NCI-H2196 (cell line): ENCODE measurements around the gene GAS7.

Experiments used
- DNase-seq: peaks from one replicate; lab custom pipeline; 2025; ENCODE audit not compliant: unreplicated experiment; lab: John Stamatoyannopoulos, UW

Gene GAS7

DNA sequence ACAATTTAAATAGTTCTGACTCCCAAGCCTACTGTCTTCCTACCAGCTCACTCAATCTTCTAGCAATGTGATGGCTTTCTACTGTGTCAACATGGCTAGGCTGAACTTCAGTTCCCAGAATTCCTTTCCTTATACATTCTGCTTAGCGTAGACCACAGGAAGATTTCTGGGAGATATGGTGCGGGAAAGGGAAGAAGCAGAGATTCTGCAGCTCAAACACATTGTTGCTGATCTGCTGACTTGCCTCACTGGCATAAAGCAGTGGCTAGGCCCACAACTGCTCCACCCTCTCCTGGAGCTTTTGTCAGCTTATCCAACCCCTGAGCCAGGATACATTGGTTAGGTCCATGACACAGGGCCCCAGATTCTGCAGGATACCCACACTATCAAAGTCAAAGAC, 58.8 kb downstream of the GAS7 start:
- DNase-seq, result no peak

DNA sequence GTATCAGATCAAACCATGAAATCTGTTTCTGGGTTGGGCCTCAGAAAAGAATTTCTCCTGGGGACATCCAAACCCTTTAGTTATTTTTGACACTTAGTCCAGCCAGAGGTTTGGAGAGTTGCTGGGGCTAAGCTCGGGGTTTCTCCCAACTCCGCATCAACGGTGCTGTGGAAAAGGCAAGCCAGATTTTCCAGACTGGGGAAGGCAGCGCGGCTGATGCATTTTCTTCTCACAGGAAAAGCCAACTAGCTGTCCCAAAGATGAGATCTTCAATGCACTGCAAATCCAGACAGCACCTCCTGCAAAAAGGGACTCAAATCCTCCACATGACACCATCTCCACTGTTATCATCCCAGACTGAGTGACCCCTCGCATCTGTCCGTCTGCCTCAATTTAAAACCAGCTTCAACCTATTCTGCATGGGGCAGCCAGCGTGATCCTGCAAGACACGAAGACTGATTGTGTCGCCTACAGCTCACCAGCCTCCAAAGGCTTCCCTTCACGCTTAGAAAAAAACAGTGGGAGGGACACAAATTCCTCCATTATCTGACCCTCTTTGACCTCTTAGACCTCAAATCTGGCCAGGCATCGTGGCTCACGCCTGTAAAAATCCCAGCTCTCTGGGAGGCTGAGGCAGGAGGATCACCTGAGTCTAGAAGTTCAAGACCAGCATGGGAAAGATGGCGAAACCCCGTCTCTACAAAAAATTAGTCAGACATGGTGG, 62.0 kb downstream of the GAS7 start:
- no peak for DNase-seq

DNA sequence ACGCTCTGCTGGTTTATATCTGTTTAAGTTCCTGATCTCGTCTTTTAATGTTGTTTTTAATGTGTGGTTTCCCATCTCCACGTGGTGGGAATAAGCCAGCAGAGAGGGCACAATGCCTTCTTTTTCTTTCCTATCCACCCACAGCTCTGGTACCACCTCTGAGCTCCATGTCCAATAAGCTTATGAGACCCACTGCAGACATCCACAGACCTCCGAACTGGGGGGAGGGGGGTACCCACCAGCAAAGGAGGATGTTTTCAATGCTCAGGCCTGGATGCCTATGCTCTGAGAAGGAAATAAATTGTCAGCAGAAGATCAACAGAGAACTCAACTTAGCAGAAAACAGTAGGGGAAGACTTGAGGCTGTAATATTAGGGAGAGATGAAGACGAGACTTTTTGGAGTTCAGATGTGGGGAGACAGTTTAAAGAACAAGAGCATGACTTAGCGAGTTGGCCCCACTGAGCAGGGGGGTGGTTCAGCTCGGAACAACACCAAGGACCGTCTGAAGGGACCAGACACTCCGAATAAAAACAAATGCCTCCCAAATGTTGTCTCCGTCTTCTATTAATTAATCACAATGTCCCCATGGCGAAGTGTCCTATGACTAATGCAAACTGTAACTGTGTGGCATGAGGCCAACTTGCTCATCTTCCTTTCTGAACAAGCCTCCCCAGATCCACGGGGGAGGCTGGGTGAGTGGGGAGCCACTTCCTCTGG, 62.7 kb downstream of the GAS7 start:
- no peak for DNase-seq

DNA sequence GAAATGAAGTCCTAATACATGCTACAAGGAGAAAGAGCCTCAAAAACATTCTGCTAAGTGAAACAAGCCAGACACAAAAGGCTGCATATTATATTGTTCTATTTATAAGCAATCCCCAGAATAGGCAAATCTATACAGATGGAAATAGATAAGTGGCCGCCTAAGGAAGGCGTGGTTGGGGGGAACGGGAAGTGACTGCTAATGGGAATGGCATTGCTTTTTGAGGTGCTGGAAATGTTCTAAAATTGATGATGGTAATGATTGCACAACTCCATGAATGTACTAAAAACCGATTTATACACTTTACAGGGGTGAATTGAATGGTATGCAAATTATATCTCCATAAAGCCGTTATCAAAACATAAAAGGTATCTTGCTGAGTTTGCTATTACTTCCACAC, 67.7 kb downstream of the GAS7 start:
- DNase-seq, result no peak

DNA sequence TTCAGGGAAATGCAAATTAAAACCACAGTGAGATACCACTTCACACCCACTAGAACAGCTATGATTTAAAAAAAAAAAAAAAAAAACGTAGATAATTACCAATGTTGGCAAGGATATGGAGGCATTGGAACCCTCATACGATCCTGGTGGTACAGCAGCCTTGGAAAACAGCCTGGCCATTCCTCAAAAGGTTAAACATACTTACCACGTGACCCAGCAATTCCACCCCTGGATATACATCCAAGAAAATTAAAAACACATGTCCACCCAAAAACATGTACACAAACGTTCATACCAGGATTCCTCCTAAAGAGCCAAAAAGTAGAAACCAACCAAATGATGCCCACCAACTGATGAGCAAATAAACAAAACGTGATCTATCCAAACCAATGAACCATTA, 68.1 kb downstream of the GAS7 start:
- no peak for DNase-seq

- DNase-seq, result no peak
Measured at GRCh38 chr17:10127819-10128425, 70.5 kb downstream of the GAS7 start.

DNA sequence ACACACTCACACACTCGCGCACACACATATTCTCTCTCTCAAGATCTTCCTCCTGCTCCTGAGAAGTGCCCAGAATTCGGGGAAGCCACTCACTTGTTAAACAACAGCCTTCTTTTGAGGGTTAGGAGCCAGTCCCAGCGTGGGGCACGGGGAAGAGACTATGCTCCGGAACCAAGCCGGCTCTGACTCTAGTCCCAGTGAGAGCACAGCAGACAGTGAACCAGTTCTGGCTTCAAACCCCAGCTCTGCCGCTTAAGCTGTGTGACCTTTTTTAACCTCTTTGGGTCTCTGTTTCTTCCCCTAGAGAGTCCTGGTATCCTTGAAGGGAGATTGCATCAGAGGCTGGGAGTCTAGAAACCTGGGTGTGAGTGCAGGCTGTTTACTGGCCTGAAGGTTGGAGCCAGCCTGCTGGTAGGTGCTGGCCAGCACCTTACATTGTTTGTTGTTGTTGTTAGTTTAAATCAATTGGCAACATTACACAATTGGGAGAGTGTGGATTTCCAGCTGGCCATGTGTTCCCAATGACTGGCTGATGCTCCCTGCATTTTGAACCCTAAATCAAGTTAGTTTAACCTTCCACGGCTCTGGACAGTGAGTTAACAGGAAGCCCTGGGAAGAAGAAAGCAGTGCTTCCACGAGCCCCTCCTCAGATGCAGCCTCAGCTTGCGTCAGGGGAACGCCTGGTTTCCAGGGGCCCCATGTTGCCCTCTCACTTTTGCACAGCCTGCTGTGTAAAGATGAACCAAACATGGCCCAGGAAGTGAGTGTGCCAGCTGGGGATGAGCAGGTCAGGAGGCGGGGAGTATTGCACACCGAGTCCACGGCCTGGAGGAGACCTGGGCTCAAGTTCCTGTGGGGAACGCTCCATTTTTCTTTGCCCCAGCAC, 71.5 kb downstream of the GAS7 start:
- no peak for DNase-seq

DNA sequence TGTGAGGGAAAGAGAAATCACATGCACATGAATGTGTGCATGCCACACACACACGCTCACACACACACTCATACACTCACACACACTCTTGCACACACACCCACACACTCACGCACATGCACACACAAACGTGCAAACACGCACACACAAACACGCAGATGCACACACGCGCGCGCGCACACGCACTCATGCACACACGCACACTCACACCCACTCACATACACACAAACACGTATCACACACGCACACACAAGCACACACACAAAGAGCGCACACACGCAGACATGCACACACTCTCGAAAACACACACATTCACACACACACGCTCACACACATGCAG, 72.2 kb downstream of the GAS7 start:
- DNase-seq, result no peak

GRCh38 chr17:10125531-10126275, 72.7 kb downstream of the GAS7 start:
- no peak for DNase-seq

- DNase-seq, result no peak
Measured at GRCh38 chr17:10123093-10123492, 75.3 kb downstream of the GAS7 start.

GRCh38 chr17:10121971-10122707, 76.3 kb downstream of the GAS7 start:
- DNase-seq, result no peak

DNA sequence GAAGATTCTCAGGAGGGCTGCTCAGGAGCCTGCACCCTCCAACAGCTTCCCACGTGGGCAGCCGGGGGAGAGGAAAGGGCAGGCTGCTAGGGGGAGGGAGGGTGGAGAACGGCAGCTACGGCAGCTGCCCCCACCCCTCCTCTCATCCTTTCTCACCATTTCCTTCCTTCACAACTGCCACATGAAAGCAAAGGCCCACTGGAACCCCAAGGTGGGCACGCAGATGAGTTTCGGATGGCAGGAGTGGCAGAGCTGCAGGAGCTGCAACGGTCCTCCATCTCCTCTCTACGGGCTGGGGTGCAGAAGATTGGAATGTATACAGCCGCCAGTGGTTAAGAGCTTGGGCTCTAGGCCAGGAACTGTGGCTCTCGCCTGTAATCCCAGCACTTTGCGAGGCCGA, 77.7 kb downstream of the GAS7 start:
- DNase-seq, result no peak

DNA sequence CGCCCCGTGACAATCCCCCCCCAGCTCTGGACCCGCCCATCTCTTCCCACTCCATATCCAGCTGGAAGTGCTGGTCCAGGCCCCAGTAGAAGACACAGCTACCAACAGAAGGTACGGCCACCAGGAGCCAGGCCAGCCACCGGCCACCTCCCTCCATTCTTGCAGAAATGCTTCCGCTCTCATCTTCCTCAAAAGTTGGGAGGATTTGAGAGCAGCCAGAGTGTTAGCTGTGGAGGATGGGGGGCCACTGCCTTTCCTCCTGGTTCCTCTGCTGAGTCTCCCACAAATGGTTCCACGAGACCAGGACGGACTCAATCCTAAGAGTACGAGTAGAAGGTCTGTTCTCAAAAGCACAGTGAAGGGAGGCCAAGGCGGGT, 78.3 kb downstream of the GAS7 start:
- no peak for DNase-seq

DNA sequence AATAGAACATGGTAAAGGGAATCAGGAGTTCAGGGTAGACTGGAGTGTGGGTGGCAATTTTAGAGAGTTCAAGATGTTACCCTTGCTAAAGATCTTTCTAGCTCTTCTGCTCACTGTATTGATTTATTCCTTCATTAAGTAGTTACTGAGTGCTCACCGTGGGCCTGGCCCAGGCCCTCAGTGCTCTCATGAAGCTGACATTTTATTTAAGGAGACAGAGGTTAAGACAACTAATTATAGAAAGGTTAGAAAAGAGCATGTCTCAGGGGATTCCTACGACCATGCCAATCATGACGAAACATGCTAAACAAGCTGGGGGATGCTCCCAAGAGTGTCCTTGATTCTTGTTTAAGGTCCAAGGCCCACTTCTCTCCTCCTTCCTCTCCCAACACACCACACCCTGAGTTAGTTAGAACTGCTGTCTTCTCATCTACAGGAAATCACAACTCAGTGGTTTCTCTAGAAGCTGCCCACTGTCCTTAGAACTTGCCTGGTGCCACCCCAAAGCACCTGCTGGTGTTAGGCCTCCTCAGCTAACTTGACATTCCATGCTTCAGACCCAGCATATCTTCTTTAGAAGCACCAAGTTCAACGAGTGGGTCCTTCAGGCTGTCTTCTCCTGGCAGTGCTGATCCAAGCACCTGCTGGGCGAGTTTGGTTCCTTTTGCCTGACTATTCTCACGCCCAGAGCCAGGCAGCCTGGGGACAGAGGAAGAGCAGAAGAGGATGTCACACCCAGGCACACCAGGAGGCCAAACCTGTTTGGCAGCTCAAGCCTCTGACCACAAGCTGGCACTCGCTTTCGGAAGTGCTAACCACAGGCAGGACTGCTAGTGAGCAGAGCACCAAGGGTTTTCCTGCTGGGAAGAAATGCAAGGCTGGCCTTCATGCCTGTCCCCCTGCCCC, 79.0 kb downstream of the GAS7 start:
- peak; percentile 1 for DNase-seq

DNA sequence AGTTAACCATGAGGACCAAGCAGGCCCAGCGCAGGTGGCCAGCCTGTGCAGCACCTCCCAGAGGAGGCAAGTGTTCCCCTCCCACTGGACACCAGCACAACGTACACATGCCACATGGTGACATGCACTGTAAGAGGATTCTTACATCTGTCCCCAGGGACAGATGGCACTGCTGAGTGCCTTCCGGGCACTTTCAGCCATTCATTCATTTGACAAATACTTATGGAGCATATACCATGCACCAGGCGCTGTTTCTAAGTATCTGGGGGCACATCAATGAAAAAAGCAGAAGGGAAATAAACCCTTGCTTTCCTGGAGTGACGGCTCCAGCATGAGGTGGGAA, 79.6 kb downstream of the GAS7 start:
- no peak for DNase-seq

GRCh38 chr17:10117581-10118001, 80.8 kb downstream of the GAS7 start:
- no peak for DNase-seq

DNA sequence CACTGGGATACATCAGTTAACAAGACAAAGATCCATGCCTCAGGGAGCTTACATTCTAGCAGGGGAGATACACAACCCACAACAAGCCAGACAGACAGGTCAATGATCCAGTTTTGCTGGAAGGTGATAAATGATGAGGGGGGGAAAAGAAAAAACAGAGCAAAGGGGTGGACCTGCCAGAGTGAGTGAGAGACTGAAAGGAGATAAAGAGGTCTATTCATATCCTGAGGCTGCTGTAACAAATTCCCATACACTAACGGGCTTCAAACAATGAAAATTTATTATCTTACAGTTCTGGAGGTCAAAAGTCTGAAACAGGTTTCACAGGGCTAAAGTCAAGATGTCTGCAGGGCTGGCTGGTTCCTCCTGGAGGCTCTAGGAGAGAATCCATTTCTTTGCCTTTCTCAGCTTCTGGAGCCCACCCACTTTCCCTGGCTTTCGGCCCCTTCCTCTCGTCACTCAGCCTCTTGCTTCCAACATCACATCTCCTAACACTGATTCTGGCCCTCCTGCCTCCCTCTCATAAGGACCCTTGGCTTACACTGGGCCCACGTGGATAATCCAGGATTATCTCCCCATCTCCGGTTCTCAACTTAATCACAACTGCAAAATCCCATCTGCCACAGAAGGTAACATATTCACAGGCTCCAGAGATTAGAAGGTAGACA, 81.5 kb downstream of the GAS7 start:
- no peak for DNase-seq

GRCh38 chr17:10116267-10116666, 82.1 kb downstream of the GAS7 start:
- no peak for DNase-seq

DNA sequence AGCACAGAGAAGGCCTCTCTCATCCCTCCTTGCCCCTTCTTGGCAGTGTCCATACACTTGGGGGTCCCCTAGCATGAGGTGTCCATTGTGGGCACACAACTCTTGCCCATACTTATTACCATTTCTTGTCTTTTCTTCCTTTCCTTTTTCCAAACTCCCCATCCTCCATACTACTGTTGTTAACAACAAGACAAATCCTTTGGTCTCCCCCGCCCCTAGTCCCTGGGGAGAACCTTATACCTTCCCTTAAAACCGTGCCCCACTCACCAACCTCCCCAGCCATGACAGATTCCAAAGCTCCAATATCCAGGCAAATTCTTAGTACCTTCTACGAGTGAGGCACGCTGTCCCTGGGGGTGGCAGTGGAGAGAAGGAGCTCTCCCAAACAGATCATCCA, 82.9 kb downstream of the GAS7 start:
- no peak for DNase-seq
